OCI-LY1 (cell line): ENCODE measurements around the gene BMAL2.

Experiments used
- CTCF ChIP-seq: fragments of 200-600 bp; sonication (generic), shearing (Covaris generic); IDR thresholded peaks from 2 replicates; pipeline ENCODE4 v1.5.1; 2017; ENCODE audit warnings: mild to moderate bottlenecking, antibody characterized with exemption, low read length, moderate library complexity, mixed read lengths
- EZH2 ChIP-seq: fragments of 200-600 bp; sonication (generic), shearing (Covaris generic); IDR thresholded peaks from 2 replicates; pipeline ENCODE4 v1.8.0; 2017; ENCODE audit warnings: borderline replicate concordance, mixed run types, mild to moderate bottlenecking, antibody characterized with exemption, low read length, moderate library complexity, mixed read lengths

- TF ChIP-seq CTCF (no peak), EZH2 (no peak)
These were observed 8.1 kb upstream of the BMAL2 start for GRCh38 chr12:27324530-27324929.
